Ishikawa (cell line): Measurements from ENCODE around the gene ECHDC3.

Source experiments
- CEBPB ChIP-seq: IDR thresholded peaks from 2 replicates; pipeline ENCODE4 v1.6.1; 2012
- CREB1 ChIP-seq: IDR thresholded peaks from 2 replicates; pipeline ENCODE4 v1.6.1; 2012; ENCODE audit warnings: low read depth
- EGR1 ChIP-seq: IDR thresholded peaks from 2 replicates; pipeline ENCODE4 v1.6.1; 2012
- EP300 ChIP-seq: IDR thresholded peaks from 2 replicates; pipeline ENCODE4 v1.6.1; 2012; ENCODE audit warnings: borderline replicate concordance
- FOXM1 ChIP-seq: IDR thresholded peaks from 2 replicates; pipeline ENCODE4 v1.6.1; 2012; ENCODE audit warnings: low read depth, borderline replicate concordance
- NFIC ChIP-seq: IDR thresholded peaks from 2 replicates; pipeline ENCODE4 v1.6.1; 2012
- RAD21 ChIP-seq: IDR thresholded peaks from 2 replicates; pipeline ENCODE4 v1.6.1; 2012; ENCODE audit warnings: low read depth
- TAF1 ChIP-seq: IDR thresholded peaks from 2 replicates; pipeline ENCODE4 v1.6.1; 2012; ENCODE audit warnings: low read depth, mild to moderate bottlenecking
- TCF12 ChIP-seq: IDR thresholded peaks from 2 replicates; pipeline ENCODE4 v1.6.1; 2012; ENCODE audit warnings: low read depth
- TEAD4 ChIP-seq: IDR thresholded peaks from 2 replicates; pipeline ENCODE4 v1.6.1; 2012
- YY1 ChIP-seq: IDR thresholded peaks from 2 replicates; pipeline ENCODE4 v1.6.1; 2012; ENCODE audit warnings: low read depth
- ZBTB7A ChIP-seq: IDR thresholded peaks from 2 replicates; pipeline ENCODE4 v1.6.1; 2012; ENCODE audit warnings: low read depth
- TF ChIP-seq, protein P1 (sequence below): IDR thresholded peaks from 2 replicates; pipeline ENCODE4 v1.6.1; 2012
- TF ChIP-seq, protein P2 (sequence below): IDR thresholded peaks from 2 replicates; pipeline ENCODE4 v1.6.1; 2012
- TF ChIP-seq, protein P3 (sequence below): IDR thresholded peaks from 2 replicates; pipeline ENCODE4 v1.6.1; 2012; ENCODE audit warnings: low read depth, mild to moderate bottlenecking

Gene ECHDC3

DNA sequence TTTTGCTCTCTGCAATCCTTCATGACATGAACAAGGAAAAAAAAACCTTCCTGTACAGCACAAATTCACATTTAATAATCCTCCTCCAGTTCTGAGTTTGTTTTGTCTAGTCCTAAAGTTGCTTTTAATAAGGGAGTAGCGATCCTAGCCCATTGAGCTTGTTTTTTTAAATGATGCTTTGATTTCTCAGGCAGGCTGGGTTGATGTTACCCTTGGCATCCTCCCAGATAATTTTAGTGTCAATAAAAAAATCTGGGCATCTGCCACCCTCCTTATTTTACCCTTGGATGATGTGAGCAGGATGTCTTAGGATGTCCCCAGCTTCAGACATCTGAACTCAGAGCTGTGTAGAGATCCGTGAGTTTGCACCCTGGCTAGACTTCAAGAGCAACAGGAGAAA lies 47.1 kb downstream of the ECHDC3 start:
- no peak for TF ChIP-seq FOXM1
- TF ChIP-seq NFIC, result no peak
- TF ChIP-seq, protein P1, sequence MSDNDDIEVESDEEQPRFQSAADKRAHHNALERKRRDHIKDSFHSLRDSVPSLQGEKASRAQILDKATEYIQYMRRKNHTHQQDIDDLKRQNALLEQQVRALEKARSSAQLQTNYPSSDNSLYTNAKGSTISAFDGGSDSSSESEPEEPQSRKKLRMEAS, result no peak
- no peak for TF ChIP-seq TEAD4
- no peak for TF ChIP-seq RAD21
- no peak for TF ChIP-seq CEBPB

DNA sequence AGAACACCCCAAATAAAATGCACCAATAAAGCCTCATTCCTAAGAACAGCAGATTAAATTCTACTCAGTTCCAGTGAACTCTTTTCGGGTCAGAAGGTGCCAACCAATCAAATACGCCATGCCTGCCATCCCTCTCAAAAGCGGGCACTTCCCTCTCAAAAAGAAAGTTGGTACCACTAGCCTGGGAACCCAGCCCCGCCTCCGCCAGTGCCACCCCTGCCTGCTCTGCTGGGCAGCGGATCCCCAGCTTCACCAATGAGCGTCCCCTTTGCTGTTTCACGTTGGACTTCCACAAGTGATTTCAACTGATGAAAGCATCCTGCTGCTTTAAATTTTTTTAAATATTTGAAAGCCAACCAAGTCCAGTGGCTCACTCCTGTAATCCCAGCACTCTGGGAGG lies 47.8 kb downstream of the ECHDC3 start:
- no peak for TF ChIP-seq ZBTB7A

DNA sequence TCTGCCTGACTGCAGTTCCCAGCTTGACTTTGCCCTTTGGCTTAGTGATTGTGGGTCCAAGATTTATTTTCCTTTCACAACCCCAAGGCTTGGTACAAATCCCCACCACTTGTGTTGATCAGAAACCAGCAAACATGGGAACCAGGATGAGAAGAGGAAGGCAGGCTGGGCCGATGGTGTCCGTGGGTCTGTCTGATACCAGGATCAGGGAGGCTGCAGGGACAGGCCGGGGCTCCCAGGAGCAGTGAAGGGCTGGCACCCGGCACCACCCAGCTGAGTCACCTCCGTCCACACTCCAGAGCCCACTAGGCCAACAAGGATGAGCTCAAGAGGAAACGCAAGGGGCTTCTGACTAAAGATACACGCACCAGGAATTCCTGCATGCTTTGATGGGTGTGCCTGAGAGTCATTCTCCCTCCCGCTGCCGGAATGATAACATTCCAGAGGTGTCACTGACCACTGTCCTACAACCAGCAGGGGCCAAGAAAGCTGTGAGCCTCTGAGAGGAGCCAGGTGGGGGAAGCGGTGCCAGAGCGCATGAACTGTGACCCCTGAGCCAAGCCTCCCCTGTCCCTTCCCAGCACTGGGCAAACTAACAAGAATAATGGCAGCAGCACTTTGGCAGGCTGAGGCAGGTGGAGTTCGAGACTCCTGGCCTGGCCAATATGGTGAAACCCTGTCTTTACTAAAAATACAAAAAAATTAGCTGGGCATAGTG lies 51.7 kb downstream of the ECHDC3 start:
- no peak for TF ChIP-seq ZBTB7A
- TF ChIP-seq, protein P1, result no peak

DNA sequence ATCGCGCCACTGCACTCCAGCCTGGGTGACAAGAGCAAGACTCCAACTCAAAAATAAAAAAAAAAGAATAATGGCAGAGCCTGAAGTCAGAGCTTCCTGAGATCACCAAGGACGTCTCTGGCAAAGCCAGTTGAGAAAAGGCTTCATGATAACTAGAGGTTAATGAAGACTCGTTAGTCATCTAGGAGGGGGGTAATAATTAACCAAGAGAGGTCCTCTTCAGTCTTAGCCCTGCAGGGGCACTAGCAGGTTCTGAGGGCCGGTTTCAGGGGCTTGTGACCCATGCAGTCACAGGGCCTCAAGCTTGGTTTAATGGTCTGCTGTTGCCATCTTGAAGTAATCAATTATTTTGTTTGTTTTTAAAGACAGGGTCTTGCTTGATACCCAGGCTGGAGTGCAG lies 52.4 kb downstream of the ECHDC3 start:
- TF ChIP-seq EGR1 (no peak), ZBTB7A (no peak), FOXM1 (no peak), EP300 (no peak), TCF12 (no peak), TEAD4 (no peak), NFIC (no peak), YY1 (no peak), CREB1 (no peak), CEBPB (no peak), RAD21 (no peak), TAF1 (no peak)
- TF ChIP-seq, protein P1, result no peak
- TF ChIP-seq, protein P2, sequence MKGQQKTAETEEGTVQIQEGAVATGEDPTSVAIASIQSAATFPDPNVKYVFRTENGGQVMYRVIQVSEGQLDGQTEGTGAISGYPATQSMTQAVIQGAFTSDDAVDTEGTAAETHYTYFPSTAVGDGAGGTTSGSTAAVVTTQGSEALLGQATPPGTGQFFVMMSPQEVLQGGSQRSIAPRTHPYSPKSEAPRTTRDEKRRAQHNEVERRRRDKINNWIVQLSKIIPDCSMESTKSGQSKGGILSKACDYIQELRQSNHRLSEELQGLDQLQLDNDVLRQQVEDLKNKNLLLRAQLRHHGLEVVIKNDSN, result no peak
- TF ChIP-seq, protein P3, sequence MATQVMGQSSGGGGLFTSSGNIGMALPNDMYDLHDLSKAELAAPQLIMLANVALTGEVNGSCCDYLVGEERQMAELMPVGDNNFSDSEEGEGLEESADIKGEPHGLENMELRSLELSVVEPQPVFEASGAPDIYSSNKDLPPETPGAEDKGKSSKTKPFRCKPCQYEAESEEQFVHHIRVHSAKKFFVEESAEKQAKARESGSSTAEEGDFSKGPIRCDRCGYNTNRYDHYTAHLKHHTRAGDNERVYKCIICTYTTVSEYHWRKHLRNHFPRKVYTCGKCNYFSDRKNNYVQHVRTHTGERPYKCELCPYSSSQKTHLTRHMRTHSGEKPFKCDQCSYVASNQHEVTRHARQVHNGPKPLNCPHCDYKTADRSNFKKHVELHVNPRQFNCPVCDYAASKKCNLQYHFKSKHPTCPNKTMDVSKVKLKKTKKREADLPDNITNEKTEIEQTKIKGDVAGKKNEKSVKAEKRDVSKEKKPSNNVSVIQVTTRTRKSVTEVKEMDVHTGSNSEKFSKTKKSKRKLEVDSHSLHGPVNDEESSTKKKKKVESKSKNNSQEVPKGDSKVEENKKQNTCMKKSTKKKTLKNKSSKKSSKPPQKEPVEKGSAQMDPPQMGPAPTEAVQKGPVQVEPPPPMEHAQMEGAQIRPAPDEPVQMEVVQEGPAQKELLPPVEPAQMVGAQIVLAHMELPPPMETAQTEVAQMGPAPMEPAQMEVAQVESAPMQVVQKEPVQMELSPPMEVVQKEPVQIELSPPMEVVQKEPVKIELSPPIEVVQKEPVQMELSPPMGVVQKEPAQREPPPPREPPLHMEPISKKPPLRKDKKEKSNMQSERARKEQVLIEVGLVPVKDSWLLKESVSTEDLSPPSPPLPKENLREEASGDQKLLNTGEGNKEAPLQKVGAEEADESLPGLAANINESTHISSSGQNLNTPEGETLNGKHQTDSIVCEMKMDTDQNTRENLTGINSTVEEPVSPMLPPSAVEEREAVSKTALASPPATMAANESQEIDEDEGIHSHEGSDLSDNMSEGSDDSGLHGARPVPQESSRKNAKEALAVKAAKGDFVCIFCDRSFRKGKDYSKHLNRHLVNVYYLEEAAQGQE, result no peak

DNA sequence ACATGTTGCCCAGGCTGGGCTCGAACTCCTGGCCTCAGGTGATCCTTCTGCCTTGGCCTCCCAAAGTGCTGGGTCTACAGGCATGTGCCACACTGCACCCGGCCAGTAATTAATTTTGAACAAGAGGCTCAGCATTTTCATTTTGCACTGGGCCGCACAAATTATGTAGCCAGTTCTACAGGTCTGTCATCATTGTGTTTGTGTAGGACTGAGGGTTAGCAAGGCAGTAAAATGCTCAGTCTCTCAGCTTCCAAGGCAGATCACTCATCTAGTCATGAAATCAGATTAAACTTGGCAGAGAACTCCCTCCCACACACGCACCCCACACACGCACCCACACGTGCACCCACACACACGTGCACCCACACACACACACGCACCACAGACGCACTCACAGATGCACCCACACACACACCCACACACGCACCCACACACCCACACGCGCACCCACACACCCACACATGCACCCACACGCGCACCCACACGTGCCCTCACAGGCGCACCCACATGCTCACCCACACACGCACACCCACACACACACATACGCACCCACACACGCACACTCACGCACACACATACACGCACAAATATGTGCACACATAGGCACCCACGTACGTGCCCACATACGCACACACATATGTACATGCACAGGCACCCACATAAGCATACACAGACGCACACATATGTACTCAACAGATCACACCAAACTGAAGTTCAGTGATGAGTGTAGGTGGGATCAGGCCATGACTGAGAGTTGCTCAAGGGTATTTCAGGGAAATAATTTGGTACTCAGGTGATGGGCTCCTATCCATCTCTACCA lies 53.1 kb downstream of the ECHDC3 start:
- TF ChIP-seq CREB1 (no peak), CEBPB (no peak), EGR1 (no peak), FOXM1 (no peak), TAF1 (no peak)
- TF ChIP-seq, protein P1, result no peak

DNA sequence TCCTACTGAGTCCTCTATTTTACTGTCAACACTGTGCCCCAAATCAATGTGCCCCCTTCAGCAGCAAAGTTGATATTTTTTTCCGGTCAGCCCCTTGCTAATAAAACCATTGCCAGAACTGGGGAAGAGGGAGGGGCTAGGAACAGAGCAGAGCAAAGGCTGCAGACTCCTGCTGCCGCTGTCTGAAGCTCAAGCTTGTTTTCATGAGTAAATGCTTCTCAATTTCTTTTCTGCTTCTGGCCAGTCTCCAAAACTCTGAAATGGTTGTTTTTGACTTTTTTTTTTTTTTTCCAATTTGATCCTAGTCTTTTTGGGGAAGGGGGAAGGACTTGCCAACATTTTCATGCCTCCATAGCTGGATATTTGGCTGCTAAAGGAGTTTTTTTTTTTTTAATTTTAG lies 54.3 kb downstream of the ECHDC3 start:
- no peak for TF ChIP-seq NFIC
- TF ChIP-seq, protein P3, result no peak
- TF ChIP-seq CEBPB, result no peak
- TF ChIP-seq, protein P2, result no peak
- no peak for TF ChIP-seq YY1
- TF ChIP-seq EP300, result no peak
- TF ChIP-seq CREB1, result no peak
- TF ChIP-seq TEAD4, result no peak
- no peak for TF ChIP-seq FOXM1
- TF ChIP-seq TCF12, result no peak
- no peak for TF ChIP-seq ZBTB7A
- no peak for TF ChIP-seq TAF1
- TF ChIP-seq EGR1, result no peak
- TF ChIP-seq, protein P1, result no peak
